Liver (tissue), 9 donors: ENCODE results near the gene SBK2. TPM values are rescaled to one million over a fixed set of nuclear protein-coding genes. Genes with fewer than 3 reads are reported as not detected.

Source experiments
- DNase-seq: peaks from one replicate; pipeline ENCODE4 v3.0.0-alpha.2; 2017; ENCODE audit warnings: low spot score
- H3K27ac ChIP-seq, 2 donors: one replicate each; pipeline ENCODE4 v1.7.0; 2013; ENCODE audit warnings: inconsistent platforms in 2 of 2, low read length in 2 of 2, control low read depth in 1 of 2, low read depth in 1 of 2, mild to moderate bottlenecking in 1 of 2
- H3K27me3 ChIP-seq, 4 donors: one replicate each; pipeline versions ENCODE4 v1.6.1 to v1.7.0; 2013; ENCODE audit warnings: low read length in 3 of 4, inconsistent platforms in 1 of 4, mild to moderate bottlenecking in 1 of 4, moderate library complexity in 1 of 4; ENCODE audit not compliant: control insufficient read depth in 4 of 4, insufficient read depth in 4 of 4
- H3K36me3 ChIP-seq, 4 donors: one replicate each; pipeline versions ENCODE4 v1.6.1 to v1.7.0; 2013; ENCODE audit warnings: low read length in 3 of 4, mild to moderate bottlenecking in 3 of 4, low read depth in 1 of 4, moderate library complexity in 1 of 4; ENCODE audit not compliant: control insufficient read depth in 4 of 4, insufficient read depth in 3 of 4
- H3K4me1 ChIP-seq, 4 donors: one replicate each; pipeline versions ENCODE4 v1.6.1 to v1.7.0; 2013; ENCODE audit warnings: low read length in 3 of 4, mild to moderate bottlenecking in 3 of 4, moderate library complexity in 1 of 4; ENCODE audit not compliant: control insufficient read depth in 4 of 4, insufficient read depth in 4 of 4
- H3K4me3 ChIP-seq, 3 donors: one replicate each; pipeline versions ENCODE4 v1.6.1 to v1.7.0; 2013; ENCODE audit warnings: low read length in 3 of 3, control low read depth in 1 of 3, low read depth in 1 of 3, mild to moderate bottlenecking in 1 of 3
- H3K9ac ChIP-seq, 2 donors: one replicate each; pipeline ENCODE4 v1.7.0; 2013; ENCODE audit warnings: low read length in 2 of 2, mild to moderate bottlenecking in 2 of 2, moderate library complexity in 2 of 2, control low read depth in 1 of 2, low read depth in 1 of 2
- H3K9me3 ChIP-seq, 4 donors: one replicate each; pipeline versions ENCODE4 v1.6.1 to v1.7.0; 2013; ENCODE audit warnings: low read length in 3 of 4; ENCODE audit not compliant: control insufficient read depth in 4 of 4
- EGR1 ChIP-seq, 2 donors: IDR thresholded peaks; 2 replicates each; pipeline ENCODE4 v1.6.1; 2016 to 2018; ENCODE audit warnings: antibody characterized with exemption in 2 of 2, low read depth in 2 of 2
- FOXA1 ChIP-seq: IDR thresholded peaks from 2 replicates; pipeline ENCODE4 v1.6.1; 2016; ENCODE audit warnings: antibody characterized with exemption
- FOXA2 ChIP-seq: IDR thresholded peaks from 2 replicates; pipeline ENCODE4 v1.6.1; 2016; ENCODE audit warnings: antibody characterized with exemption
- GABPA ChIP-seq, 2 donors: IDR thresholded peaks in 1 of 2; conservative IDR thresholded peaks in 1 of 2; 2 replicates each; pipeline ENCODE4 v1.6.1; 2016; ENCODE audit warnings: antibody characterized with exemption in 2 of 2, mild to moderate bottlenecking in 1 of 2, moderate library complexity in 1 of 2
- HNF4A ChIP-seq, 2 donors: conservative IDR thresholded peaks; 2 replicates each; pipeline ENCODE4 v1.6.1; 2016; ENCODE audit warnings: antibody characterized with exemption in 2 of 2, mild to moderate bottlenecking in 2 of 2
- HNF4G ChIP-seq: IDR thresholded peaks from 2 replicates; pipeline ENCODE4 v1.6.1; 2016; ENCODE audit warnings: antibody characterized with exemption
- JUND ChIP-seq, 2 donors: IDR thresholded peaks; 2 replicates each; pipeline ENCODE4 v1.6.1; 2016; ENCODE audit warnings: antibody characterized with exemption in 2 of 2
- NR2F2 ChIP-seq: IDR thresholded peaks from 2 replicates; pipeline ENCODE4 v1.6.1; 2016; ENCODE audit warnings: antibody characterized with exemption
- RAD21 ChIP-seq, 2 donors: IDR thresholded peaks; 2 replicates each; pipeline ENCODE4 v1.6.1; 2016; ENCODE audit warnings: antibody characterized with exemption in 2 of 2, mild to moderate bottlenecking in 2 of 2
- RXRA ChIP-seq, 2 donors: IDR thresholded peaks; 2 replicates each; pipeline ENCODE4 v1.6.1; 2017 to 2018; ENCODE audit warnings: antibody characterized with exemption in 2 of 2, mild to moderate bottlenecking in 1 of 2
- SP1 ChIP-seq: IDR thresholded peaks from 2 replicates; pipeline ENCODE4 v1.6.1; 2018; ENCODE audit warnings: antibody characterized with exemption, mild to moderate bottlenecking
- TAF1 ChIP-seq: conservative IDR thresholded peaks from 2 replicates; pipeline ENCODE4 v1.6.1; 2016; ENCODE audit warnings: antibody characterized with exemption, mild to moderate bottlenecking
- YY1 ChIP-seq: IDR thresholded peaks from 2 replicates; pipeline ENCODE4 v1.6.1; 2016; ENCODE audit warnings: antibody characterized with exemption, mild to moderate bottlenecking
- WGBS: extraction: QIAGEN DNeasy Blood & Tissue Kit; methylation state at CpG from one replicate; pipeline ENCODE4 v1.1.7; 2013; 5-methylcytosine and 5-hydroxymethylcytosine counted together
- polyA plus RNA-seq, 2 donors: library from polyadenylated mRNA; stranded (reverse) in 1 of 2; unstranded in 1 of 2; fragments of 200-250 nt in 1 of 2; fragments of >200 nt in 1 of 2; fragmentation: Nextera tagmentation in 1 of 2; extraction: Ambion mirVana in 1 of 2; gene quantifications; one replicate each; pipeline versions ENCODE4 v1.2.1 to v1.2.3, GENCODE V29; 2013 to 2015
- total RNA-seq, 2 donors: library from RNA; depleted of rRNA; stranded (reverse); fragments of >200 nt; gene quantifications; one replicate each; pipeline ENCODE4 v1.2.3, GENCODE V29; 2014
- TF ChIP-seq, protein P1 (sequence below): IDR thresholded peaks from 2 replicates; pipeline ENCODE4 v1.6.1; 2016; ENCODE audit warnings: antibody characterized with exemption
- TF ChIP-seq, protein P2 (sequence below): fragments of 150-350 bp; IDR thresholded peaks from 2 replicates; pipeline ENCODE4 v1.5.1; 2017; ENCODE audit warnings: improper control_type of control experiment, low read depth, low read length; ENCODE audit not compliant: missing input control
- TF ChIP-seq, protein P3 (sequence below): IDR thresholded peaks from 2 replicates; pipeline ENCODE4 v1.6.1; 2016; ENCODE audit warnings: antibody characterized with exemption
- TF ChIP-seq, protein P4 (sequence below): IDR thresholded peaks from 2 replicates; pipeline ENCODE4 v1.6.1; 2016; ENCODE audit warnings: antibody characterized with exemption, mild to moderate bottlenecking
- TF ChIP-seq, protein P5 (sequence below): IDR thresholded peaks from 2 replicates; pipeline ENCODE4 v1.6.1; 2016; ENCODE audit warnings: antibody characterized with exemption
- donor health status: healthy.
- donor health status: healthy.
- donor health status: healthy.
- donor health status: healthy.
- donor health status: healthy.

The SBK2 gene
- total and polyA plus RNA-seq, 4 donors: not detected

DNA sequence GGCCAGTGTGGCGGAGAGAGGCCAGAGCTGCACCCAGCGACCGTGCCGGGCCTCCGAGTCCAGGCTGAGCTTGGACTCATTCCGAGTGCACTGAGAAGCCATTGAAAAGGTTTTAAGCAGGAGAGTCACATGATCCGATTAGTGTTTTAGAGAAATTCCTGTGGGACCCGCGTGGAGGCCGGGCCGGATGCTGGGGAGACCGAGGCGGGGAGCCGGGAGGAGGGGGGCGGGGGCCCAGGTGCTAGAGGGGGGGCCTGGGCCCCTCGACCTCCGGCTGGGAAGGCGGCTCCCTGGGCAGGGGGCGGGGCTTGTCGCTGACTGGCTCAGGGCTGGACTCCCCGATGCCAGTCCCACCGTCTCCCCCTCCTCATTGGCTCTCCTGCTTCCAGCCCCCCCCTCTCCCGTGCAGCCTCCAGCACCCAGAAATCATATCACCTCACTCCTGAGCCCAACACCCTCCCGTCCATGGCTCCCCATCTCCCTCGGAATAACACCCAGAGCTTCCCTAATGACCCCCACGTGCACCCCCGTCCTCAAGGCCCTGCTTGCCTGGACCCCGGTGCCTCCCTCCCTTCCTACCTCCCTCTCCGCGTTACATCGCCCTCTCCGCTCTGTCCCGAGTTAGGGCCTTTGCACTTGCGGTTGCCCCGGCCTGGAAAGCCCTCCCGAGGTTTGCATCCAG lies 48.9 kb upstream of the SBK2 start (continued):
- TF ChIP-seq, protein P1, sequence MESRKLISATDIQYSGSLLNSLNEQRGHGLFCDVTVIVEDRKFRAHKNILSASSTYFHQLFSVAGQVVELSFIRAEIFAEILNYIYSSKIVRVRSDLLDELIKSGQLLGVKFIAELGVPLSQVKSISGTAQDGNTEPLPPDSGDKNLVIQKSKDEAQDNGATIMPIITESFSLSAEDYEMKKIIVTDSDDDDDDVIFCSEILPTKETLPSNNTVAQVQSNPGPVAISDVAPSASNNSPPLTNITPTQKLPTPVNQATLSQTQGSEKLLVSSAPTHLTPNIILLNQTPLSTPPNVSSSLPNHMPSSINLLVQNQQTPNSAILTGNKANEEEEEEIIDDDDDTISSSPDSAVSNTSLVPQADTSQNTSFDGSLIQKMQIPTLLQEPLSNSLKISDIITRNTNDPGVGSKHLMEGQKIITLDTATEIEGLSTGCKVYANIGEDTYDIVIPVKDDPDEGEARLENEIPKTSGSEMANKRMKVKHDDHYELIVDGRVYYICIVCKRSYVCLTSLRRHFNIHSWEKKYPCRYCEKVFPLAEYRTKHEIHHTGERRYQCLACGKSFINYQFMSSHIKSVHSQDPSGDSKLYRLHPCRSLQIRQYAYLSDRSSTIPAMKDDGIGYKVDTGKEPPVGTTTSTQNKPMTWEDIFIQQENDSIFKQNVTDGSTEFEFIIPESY: no peak
- TF ChIP-seq FOXA1: no peak
- TF ChIP-seq FOXA2: no peak
- TF ChIP-seq HNF4G: no peak
- TF ChIP-seq RAD21 (IDR thresholded peaks at IDR 0.05): no peak
- TF ChIP-seq EGR1 (IDR thresholded peaks at IDR 0.05; ENCODE audit: low read depth in 2 of 2): no peak

DNA sequence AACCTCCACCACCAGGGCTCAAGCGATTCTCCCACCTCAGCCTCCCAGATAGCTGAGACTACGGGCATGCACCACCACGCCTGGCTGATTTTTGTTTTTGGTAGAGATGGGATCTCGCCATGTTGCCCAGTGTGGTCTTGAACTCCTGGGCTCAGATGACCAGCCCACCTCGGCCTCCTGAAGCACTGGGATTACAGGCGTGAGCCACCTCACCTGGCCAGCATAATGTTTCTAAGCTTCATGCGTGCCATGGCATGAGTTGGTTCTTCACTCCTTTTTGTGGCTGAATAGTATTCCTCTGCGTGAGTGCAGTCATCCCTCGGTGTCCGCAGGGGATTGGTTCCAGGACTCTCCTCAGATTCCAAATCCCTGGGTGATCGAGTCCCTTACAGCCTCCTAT lies 47.9 kb upstream of the SBK2 start:
- WGBS: 97% methylated on average over 11 of the region's 11 CpGs
- Histone ChIP-seq H3K27me3 (no peaks in the 10 kb centered on the region), H3K4me3 (no peak overlapping the region), H3K36me3 (no peaks in the 10 kb centered on the region), H3K9me3 (no peaks in the 10 kb centered on the region), H3K4me1 (peaks cover 7 to 45% (median 36%) of the 10 kb centered on the region in 4 donors), H3K9ac (no peak overlapping the region), H3K27ac (no peak overlapping the region)
- DNase-seq: no peak
- TF ChIP-seq GABPA (IDR thresholded peaks at IDR 0.05 in 1 of 2, conservative IDR thresholded peaks at IDR 0.05 in 1 of 2) (no peak), RAD21 (IDR thresholded peaks at IDR 0.05) (no peak), FOXA1 (no peak), FOXA2 (no peak), TAF1 (no peak), HNF4A (conservative IDR thresholded peaks at IDR 0.05) (no peak), YY1 (no peak), RXRA (IDR thresholded peaks at IDR 0.05) (no peak), JUND (IDR thresholded peaks at IDR 0.05) (no peak), NR2F2 (no peak), SP1 (no peak), HNF4G (no peak), EGR1 (IDR thresholded peaks at IDR 0.05; ENCODE audit: low read depth in 2 of 2) (no peak)
- TF ChIP-seq, protein P2, sequence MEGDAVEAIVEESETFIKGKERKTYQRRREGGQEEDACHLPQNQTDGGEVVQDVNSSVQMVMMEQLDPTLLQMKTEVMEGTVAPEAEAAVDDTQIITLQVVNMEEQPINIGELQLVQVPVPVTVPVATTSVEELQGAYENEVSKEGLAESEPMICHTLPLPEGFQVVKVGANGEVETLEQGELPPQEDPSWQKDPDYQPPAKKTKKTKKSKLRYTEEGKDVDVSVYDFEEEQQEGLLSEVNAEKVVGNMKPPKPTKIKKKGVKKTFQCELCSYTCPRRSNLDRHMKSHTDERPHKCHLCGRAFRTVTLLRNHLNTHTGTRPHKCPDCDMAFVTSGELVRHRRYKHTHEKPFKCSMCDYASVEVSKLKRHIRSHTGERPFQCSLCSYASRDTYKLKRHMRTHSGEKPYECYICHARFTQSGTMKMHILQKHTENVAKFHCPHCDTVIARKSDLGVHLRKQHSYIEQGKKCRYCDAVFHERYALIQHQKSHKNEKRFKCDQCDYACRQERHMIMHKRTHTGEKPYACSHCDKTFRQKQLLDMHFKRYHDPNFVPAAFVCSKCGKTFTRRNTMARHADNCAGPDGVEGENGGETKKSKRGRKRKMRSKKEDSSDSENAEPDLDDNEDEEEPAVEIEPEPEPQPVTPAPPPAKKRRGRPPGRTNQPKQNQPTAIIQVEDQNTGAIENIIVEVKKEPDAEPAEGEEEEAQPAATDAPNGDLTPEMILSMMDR: no peak
- TF ChIP-seq, protein P3, sequence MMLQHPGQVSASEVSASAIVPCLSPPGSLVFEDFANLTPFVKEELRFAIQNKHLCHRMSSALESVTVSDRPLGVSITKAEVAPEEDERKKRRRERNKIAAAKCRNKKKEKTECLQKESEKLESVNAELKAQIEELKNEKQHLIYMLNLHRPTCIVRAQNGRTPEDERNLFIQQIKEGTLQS: no peak
- TF ChIP-seq, protein P4, sequence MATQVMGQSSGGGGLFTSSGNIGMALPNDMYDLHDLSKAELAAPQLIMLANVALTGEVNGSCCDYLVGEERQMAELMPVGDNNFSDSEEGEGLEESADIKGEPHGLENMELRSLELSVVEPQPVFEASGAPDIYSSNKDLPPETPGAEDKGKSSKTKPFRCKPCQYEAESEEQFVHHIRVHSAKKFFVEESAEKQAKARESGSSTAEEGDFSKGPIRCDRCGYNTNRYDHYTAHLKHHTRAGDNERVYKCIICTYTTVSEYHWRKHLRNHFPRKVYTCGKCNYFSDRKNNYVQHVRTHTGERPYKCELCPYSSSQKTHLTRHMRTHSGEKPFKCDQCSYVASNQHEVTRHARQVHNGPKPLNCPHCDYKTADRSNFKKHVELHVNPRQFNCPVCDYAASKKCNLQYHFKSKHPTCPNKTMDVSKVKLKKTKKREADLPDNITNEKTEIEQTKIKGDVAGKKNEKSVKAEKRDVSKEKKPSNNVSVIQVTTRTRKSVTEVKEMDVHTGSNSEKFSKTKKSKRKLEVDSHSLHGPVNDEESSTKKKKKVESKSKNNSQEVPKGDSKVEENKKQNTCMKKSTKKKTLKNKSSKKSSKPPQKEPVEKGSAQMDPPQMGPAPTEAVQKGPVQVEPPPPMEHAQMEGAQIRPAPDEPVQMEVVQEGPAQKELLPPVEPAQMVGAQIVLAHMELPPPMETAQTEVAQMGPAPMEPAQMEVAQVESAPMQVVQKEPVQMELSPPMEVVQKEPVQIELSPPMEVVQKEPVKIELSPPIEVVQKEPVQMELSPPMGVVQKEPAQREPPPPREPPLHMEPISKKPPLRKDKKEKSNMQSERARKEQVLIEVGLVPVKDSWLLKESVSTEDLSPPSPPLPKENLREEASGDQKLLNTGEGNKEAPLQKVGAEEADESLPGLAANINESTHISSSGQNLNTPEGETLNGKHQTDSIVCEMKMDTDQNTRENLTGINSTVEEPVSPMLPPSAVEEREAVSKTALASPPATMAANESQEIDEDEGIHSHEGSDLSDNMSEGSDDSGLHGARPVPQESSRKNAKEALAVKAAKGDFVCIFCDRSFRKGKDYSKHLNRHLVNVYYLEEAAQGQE: no peak
- TF ChIP-seq, protein P1: no peak
- TF ChIP-seq, protein P5, sequence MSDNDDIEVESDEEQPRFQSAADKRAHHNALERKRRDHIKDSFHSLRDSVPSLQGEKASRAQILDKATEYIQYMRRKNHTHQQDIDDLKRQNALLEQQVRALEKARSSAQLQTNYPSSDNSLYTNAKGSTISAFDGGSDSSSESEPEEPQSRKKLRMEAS: no peak
